ENCODE results near the gene PRTN3. TPM values are rescaled to one million over a fixed set of nuclear protein-coding genes. Genes with fewer than 3 reads are reported as not detected.

The PRTN3 gene
- polyA plus RNA-seq, 1 of the 3 experiments (the other 2 are of a cell fraction), result not detected

- H3K36me3 ChIP-seq (replicated peaks in 1 of 2; ENCODE audit: control insufficient read depth in 1 of 2, insufficient read depth in 2 of 2, low read length in 1 of 2), result no peaks in the 10 kb centered on the region
- no peak overlapping the region for H2AFZ ChIP-seq (ENCODE audit: low read depth)
- H3K27me3 ChIP-seq (ENCODE audit: insufficient read depth), result peaks cover 73% of the 10 kb centered on the region
- no peak overlapping the region for H3K9ac ChIP-seq
- H3K4me2 ChIP-seq, result no peak overlapping the region
- ChIA-PET CTCF (interaction anchor here (1.1 kb wide), 1 partner anchor 20 kb away, joined by 3 read pairs; no protein-coding TSS in a partner anchor), POLR2A (no interaction called here)
- H3F3A ChIP-seq (replicated peaks; ENCODE audit: insufficient read depth), result peaks cover 9% of the 10 kb centered on the region
- WGBS (ENCODE audit: low lambda C conversion rate), result 22% methylated on average over 9 of the region's 11 CpGs
- H3K9me2 ChIP-seq, result no peaks in the 10 kb centered on the region
- no peak for DNase-seq
- H4K20me1 ChIP-seq (ENCODE audit: insufficient read depth), result no peaks in the 10 kb centered on the region
- no peaks in the 10 kb centered on the region; a peak in 1 of 4 replicates for H3K4me1 ChIP-seq (ENCODE audit: control insufficient read depth in 1 of 2, insufficient read depth in 2 of 2, low read depth in 1 of 2, low read length in 1 of 2)
- no peak for TF ChIP-seq SIN3A (IDR thresholded peaks at IDR 0.05; ENCODE audit: borderline replicate concordance, low read depth, low read length)
- TF ChIP-seq NFIC (IDR thresholded peaks at IDR 0.05; ENCODE audit: borderline replicate concordance), result no peak
- no peak for TF ChIP-seq MXI1 (IDR thresholded peaks at IDR 0.05; ENCODE audit: low read depth, low read length)
- TF ChIP-seq SMC3 (IDR thresholded peaks at IDR 0.05; ENCODE audit: low read depth, low read length), result no peak
- TF ChIP-seq ZBTB33 (IDR thresholded peaks at IDR 0.05; ENCODE audit: borderline replicate concordance, low read depth), result no peak
- no peak for TF ChIP-seq EP300 (IDR thresholded peaks at IDR 0.05; ENCODE audit: borderline replicate concordance in 1 of 2, low read depth in 1 of 2, low read length in 1 of 2)
- TF ChIP-seq GABPA (IDR thresholded peaks at IDR 0.05; ENCODE audit: low read depth), result no peak
- TF ChIP-seq FOSL2 (IDR thresholded peaks at IDR 0.05; ENCODE audit: borderline replicate concordance, low read depth), result no peak
- TF ChIP-seq RAD21 (IDR thresholded peaks at IDR 0.05; ENCODE audit: low read length), result no peak
- no peak for TF ChIP-seq FOXJ3 (CRISPR knock-in tag; IDR thresholded peaks at IDR 0.05)
- TF ChIP-seq RXRA (IDR thresholded peaks at IDR 0.05; ENCODE audit: borderline replicate concordance, low read depth), result no peak
- TF ChIP-seq CHD2 (IDR thresholded peaks at IDR 0.05; ENCODE audit: low read length, partially characterized antibody), result no peak
- TF ChIP-seq REST (IDR thresholded peaks at IDR 0.05; ENCODE audit: low read depth, low read length), result no peak
- no peak for TF ChIP-seq POLR2AphosphoS5 (IDR thresholded peaks at IDR 0.05; ENCODE audit: low read depth, low read length)
- TF ChIP-seq IRF3 (IDR thresholded peaks at IDR 0.05; ENCODE audit: low read depth, low read length), result no peak
- TF ChIP-seq TCF12 (IDR thresholded peaks at IDR 0.05), result no peak
- no peak for TF ChIP-seq RFX5 (IDR thresholded peaks at IDR 0.05; ENCODE audit: low read length)
- H3K9me3 ChIP-seq, result no peaks in the 10 kb centered on the region
- H3K79me2 ChIP-seq (ENCODE audit: insufficient read depth), result no peaks in the 10 kb centered on the region
- no peak overlapping the region for H3K4me3 ChIP-seq (ENCODE audit: low read depth in 2 of 2, low read length in 1 of 2)
- no peak overlapping the region for H3K27ac ChIP-seq (ENCODE audit: low read depth in 2 of 2, low read length in 1 of 2)
Observed at GRCh38 chr19:844546-844971, 3.8 kb downstream of the PRTN3 start.

All from SK-N-SH (cell line).